GM12878 (cell line): ENCODE measurements around the gene MEX3C. TPM values are rescaled to one million over a fixed set of nuclear protein-coding genes. Genes with fewer than 3 reads are reported as not detected.

Experiments used
- ATAC-seq: fragments of 200-7000 bp; cut with Tn5 transposase; 3 replicates; pipeline ENCODE4 v1.9.1; 2020; ENCODE audit warnings: mild to moderate bottlenecking, moderate library complexity
- BruUV-seq: library from RNA; stranded (reverse); fragments of 400-500 nt; replicated peaks from 2 replicates; lab custom pipeline; 2021; lab: Mats Ljungman, UMichigan
- CTCF ChIA-PET: fragments of 300-600 bp; sonication (Branson Sonifier 250); formaldehyde crosslinking; extraction: SDS; loops from one replicate; lab custom pipeline; 2021; ENCODE audit warnings: inconsistent platforms; lab: Yijun Ruan, JAX
- POLR2A ChIA-PET: fragments of 350-600 bp; formaldehyde crosslinking; extraction: SDS; loops from one replicate; lab custom pipeline; 2021; ENCODE audit warnings: inconsistent platforms; lab: Charles Lee
- RAD21 ChIA-PET: fragments of 300-600 bp; sonication (Branson Sonifier 250); formaldehyde crosslinking; loops from one replicate; lab custom pipeline; 2023; ENCODE audit warnings: antibody characterized with exemption; ENCODE audit not compliant: unreplicated experiment; lab: Charles Lee
- SMC1A ChIA-PET: fragments of 300-600 bp; sonication (Branson Sonifier 250); formaldehyde crosslinking; loops from one replicate; lab custom pipeline; 2023; ENCODE audit not compliant: unreplicated experiment, uncharacterized antibody; lab: Charles Lee
- DNase-seq: peaks from one replicate; pipeline ENCODE4 v3.0.0-alpha.2; 2011; ENCODE audit warnings: low read depth, low spot score
- FAIRE-seq: peaks from 3 replicates; lab custom pipeline; 2011; peaks lifted over from hg19 to GRCh38; lab: Jason Lieb, UNC
- H2AFZ ChIP-seq: 2 replicates; pipeline ENCODE4 v1.6.0; 2011; ENCODE audit warnings: low read depth, low read length, control low read depth; ENCODE audit not compliant: control insufficient read depth
- H3K27ac ChIP-seq: 2 replicates; pipeline ENCODE4 v1.5.1; 2011; ENCODE audit warnings: control low read depth; ENCODE audit not compliant: control insufficient read depth, insufficient read depth
- H3K27me3 ChIP-seq, 2 experiments: replicated peaks in 1 of 2; 2 replicates each; pipeline versions ENCODE4 v1.6.0 to v1.6.1; 2011; ENCODE audit warnings: low read length in 1 of 2; ENCODE audit not compliant: control insufficient read depth in 2 of 2, insufficient read depth in 2 of 2
- H3K36me3 ChIP-seq, 2 experiments: 2 replicates each; pipeline ENCODE4 v1.5.1; 2011; ENCODE audit warnings: low read length in 1 of 2; ENCODE audit not compliant: control insufficient read depth in 2 of 2, insufficient read depth in 2 of 2
- H3K4me1 ChIP-seq: 2 replicates; pipeline ENCODE4 v1.6.1; 2011; ENCODE audit warnings: mild to moderate bottlenecking, low read length, moderate library complexity, mixed read lengths; ENCODE audit not compliant: control insufficient read depth, insufficient read depth
- H3K4me2 ChIP-seq: 2 replicates; pipeline ENCODE4 v1.6.0; 2011; ENCODE audit warnings: control low read depth; ENCODE audit not compliant: control insufficient read depth, insufficient read depth
- H3K4me3 ChIP-seq: fragments of 200-600 bp; sonication (generic); 2 replicates; pipeline ENCODE4 v1.5.1; 2016
- H3K79me2 ChIP-seq: 2 replicates; pipeline ENCODE4 v1.6.0; 2011; ENCODE audit warnings: low read length; ENCODE audit not compliant: control insufficient read depth, insufficient read depth
- H3K9ac ChIP-seq: 2 replicates; pipeline ENCODE4 v1.8.0; 2011; ENCODE audit warnings: low read length, control low read depth, mixed read lengths; ENCODE audit not compliant: control insufficient read depth, insufficient read depth
- H3K9me3 ChIP-seq: replicated peaks from 3 replicates; pipeline ENCODE4 v1.5.1; 2011; ENCODE audit warnings: mild to moderate bottlenecking, low read length; ENCODE audit not compliant: control insufficient read depth, insufficient read depth
- H4K20me1 ChIP-seq: 2 replicates; pipeline ENCODE4 v1.6.0; 2011; ENCODE audit not compliant: control insufficient read depth, insufficient read depth
- IKZF2 ChIP-seq, 2 experiments: fragments of 450-650 bp; IDR thresholded peaks; 2 replicates each; pipeline ENCODE4 v1.6.1; 2017; ENCODE audit warnings: mild to moderate bottlenecking in 2 of 2, moderate library complexity in 2 of 2
- KAT2A ChIP-seq: conservative IDR thresholded peaks from 2 replicates; pipeline ENCODE4 v1.6.1; 2011; ENCODE audit warnings: low read depth, low read length; ENCODE audit not compliant: control insufficient read depth
- MEF2A ChIP-seq: IDR thresholded peaks from 2 replicates; pipeline ENCODE4 v1.6.1; 2011; ENCODE audit warnings: low read depth, mild to moderate bottlenecking, low read length, moderate library complexity; ENCODE audit not compliant: insufficient read depth
- POLR2AphosphoS2 ChIP-seq: IDR thresholded peaks from 2 replicates; pipeline ENCODE4 v1.6.1; 2011; ENCODE audit warnings: low read depth, mild to moderate bottlenecking, low read length, improper control_type of control experiment, moderate library complexity
- SIN3A ChIP-seq: IDR thresholded peaks from 2 replicates; pipeline ENCODE4 v1.6.1; 2012; ENCODE audit warnings: low read depth, low read length, improper control_type of control experiment
- SPI1 ChIP-seq: IDR thresholded peaks from 2 replicates; pipeline ENCODE4 v1.6.1; 2011; ENCODE audit warnings: low read depth, mild to moderate bottlenecking, low read length, moderate library complexity, borderline replicate concordance; ENCODE audit not compliant: insufficient read depth
- WRNIP1 ChIP-seq: IDR thresholded peaks from 2 replicates; pipeline ENCODE4 v1.6.1; 2011; ENCODE audit warnings: low read depth, low read length, improper control_type of control experiment, borderline replicate concordance
- WGBS: methylation state at CpG from one replicate; pipeline ENCODE4 v1.1.6; 2016; ENCODE audit warnings: low lambda C conversion rate; ENCODE audit not compliant: insufficient replicate concordance, insufficient coverage; ENCODE audit errors: missing lambda C conversion rate; 5-methylcytosine and 5-hydroxymethylcytosine counted together
- in situ Hi-C: fragments of 300-500 bp; cut with MboI; formaldehyde crosslinking; loops from 9 replicates; pipeline ENCODE4 v1.14.3; 2018; ENCODE audit warnings: mixed read lengths
- intact Hi-C: fragments of 100-400 bp; cut with micrococcal nuclease; formaldehyde crosslinking; loops from one replicate; pipeline ENCODE4 v1.14.2; 2022; ENCODE audit not compliant: unreplicated experiment
- polyA plus RNA-seq, 11 experiments: library from polyadenylated mRNA; depleted of rRNA in 4 of 11; unstranded in 6 of 11; stranded (reverse) in 5 of 11; fragments of >200 nt; fragmentation: Nextera tagmentation in 4 of 11; fragmentation: Illumina TruSeq in 1 of 11; extraction: Ambion mirVana in 4 of 11; extraction: Trizol in 1 of 11; gene quantifications; 1 replicate in 1 of 11; 2 replicates in 10 of 11; pipeline versions ENCODE4 v1.2.1 to v1.2.3, GENCODE V29; 2011 to 2016; ENCODE audit warnings: inconsistent platforms in 2 of 11, missing spikeins in 2 of 11, low read depth in 1 of 11
- total RNA-seq, 4 experiments: library from RNA; depleted of rRNA in 3 of 4; stranded (reverse); fragments of >200 nt in 3 of 4; fragmentation: Illumina TruSeq in 1 of 4; extraction: Trizol in 1 of 4; gene quantifications; 2 replicates each; pipeline versions ENCODE4 v1.2.1 to v1.2.3, GENCODE V29; 2013 to 2021
- TF ChIP-seq, protein P1 (sequence below): fragments of 450-650 bp; IDR thresholded peaks from 2 replicates; pipeline ENCODE4 v1.6.1; 2016; ENCODE audit warnings: mild to moderate bottlenecking

Gene MEX3C
- total and polyA plus RNA-seq, 10 of the 15 experiments (the other 5 are each of a cell fraction or from before 2014, with no cell fraction given): 6.7 to 48.8 (median 21.3) TPM

DNA sequence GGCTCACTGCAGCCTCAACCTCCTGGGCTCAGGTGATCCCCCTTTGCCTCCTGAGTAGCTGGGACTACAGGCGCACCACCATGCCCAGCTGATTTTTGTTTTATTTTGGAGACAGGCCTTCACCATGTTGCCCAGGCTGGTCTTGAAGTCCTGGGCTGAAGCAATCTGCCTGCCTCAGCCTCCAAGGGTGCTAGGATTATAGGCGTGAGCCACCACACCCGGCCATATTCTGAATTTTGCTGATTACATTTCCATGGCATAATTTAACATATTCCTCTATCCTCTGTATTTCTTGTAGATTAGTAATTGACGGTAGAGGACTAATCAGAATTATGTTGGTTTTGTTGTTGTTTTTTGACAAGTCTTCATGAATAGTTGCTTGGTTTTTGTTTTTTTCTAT lies 50.6 kb downstream of the MEX3C start:
- FAIRE-seq (no peak), DNase-seq (no peak), ATAC-seq (no peak)
- no peak overlapping the region for H3K27ac ChIP-seq
- no peak overlapping the region for H3K4me2 ChIP-seq
- TF ChIP-seq WRNIP1: no peak
- TF ChIP-seq SIN3A: no peak
- no peak for TF ChIP-seq KAT2A
- no peak for TF ChIP-seq IKZF2 (IDR thresholded peaks at IDR 0.05)
- TF ChIP-seq MEF2A: no peak
- TF ChIP-seq, protein P1, sequence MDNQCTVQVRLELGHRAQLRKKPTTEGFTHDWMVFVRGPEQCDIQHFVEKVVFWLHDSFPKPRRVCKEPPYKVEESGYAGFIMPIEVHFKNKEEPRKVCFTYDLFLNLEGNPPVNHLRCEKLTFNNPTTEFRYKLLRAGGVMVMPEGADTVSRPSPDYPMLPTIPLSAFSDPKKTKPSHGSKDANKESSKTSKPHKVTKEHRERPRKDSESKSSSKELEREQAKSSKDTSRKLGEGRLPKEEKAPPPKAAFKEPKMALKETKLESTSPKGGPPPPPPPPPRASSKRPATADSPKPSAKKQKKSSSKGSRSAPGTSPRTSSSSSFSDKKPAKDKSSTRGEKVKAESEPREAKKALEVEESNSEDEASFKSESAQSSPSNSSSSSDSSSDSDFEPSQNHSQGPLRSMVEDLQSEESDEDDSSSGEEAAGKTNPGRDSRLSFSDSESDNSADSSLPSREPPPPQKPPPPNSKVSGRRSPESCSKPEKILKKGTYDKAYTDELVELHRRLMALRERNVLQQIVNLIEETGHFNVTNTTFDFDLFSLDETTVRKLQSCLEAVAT: no peak
- no peak for TF ChIP-seq POLR2AphosphoS2
- TF ChIP-seq SPI1: no peak
- POLR2A ChIA-PET: no interaction called here
- no peaks in the 10 kb centered on the region for H4K20me1 ChIP-seq
- peaks cover 3% of the 10 kb centered on the region; the same call in 2 of the 3 replicates for H3K9me3 ChIP-seq
- H3K4me3 ChIP-seq: no peak overlapping the region
- H3K36me3 ChIP-seq: no peaks in the 10 kb centered on the region
- CTCF ChIA-PET: no interaction called here
- no peak overlapping the region for H2AFZ ChIP-seq
- SMC1A ChIA-PET: no interaction called here
- 84% methylated on average over 4 of the region's 4 CpGs for WGBS
- no peaks in the 10 kb centered on the region for H3K79me2 ChIP-seq
- peaks cover 9% of the 10 kb centered on the region for H3K4me1 ChIP-seq
- no peak overlapping the region for H3K9ac ChIP-seq
- no TSS peak for BruUV-seq
- intact Hi-C loops: no loop called here
- in situ Hi-C loops: no loop called here
- RAD21 ChIA-PET: no interaction called here
- no peaks in the 10 kb centered on the region for H3K27me3 ChIP-seq
